SHP77 treated with DMSO at 0.1 percent for 48 hours (cell line): ENCODE data around the gene BSG.
"Not testable (repeated sequence)": the region's sequence is repeated elsewhere in the genome, so short reads cannot be mapped to it uniquely, and the experiment has no call there.

Experiments
- DNase-seq: peaks from one replicate; lab custom pipeline; 2025; lab: John Stamatoyannopoulos, UW

The BSG gene

DNA sequence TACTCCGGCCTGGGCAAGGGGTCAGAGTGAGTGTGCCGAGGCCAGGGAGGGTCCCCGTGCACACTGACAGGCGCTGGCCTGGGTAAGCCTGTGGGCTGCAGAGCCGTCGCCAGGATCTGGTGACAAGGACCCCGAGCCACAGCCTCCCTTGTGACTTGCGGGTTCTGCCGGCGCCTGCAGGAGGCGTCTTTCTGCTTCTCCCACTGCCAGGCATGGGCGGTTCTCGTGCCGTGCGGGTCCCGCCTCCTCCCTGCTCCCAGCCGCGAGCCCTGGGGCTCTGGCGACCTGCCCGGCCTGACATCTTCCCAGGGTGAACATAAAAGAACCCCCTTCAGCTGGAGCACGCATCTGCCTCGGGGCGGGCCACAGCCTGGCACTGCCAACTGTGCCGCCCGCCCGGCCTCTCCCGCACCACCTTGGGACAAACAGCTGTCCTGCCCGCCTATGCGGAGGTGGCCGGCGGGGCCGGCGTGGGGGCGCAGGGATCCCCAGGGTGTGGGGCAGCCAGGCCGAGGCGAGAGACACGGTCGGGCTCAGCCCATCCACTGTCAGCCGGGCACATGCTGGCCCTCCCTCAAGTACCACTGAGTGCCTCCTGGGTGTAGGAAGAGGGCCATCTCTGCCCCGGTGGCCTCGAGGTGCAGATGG lies 15.8 kb downstream of the BSG start:
- DNase-seq: peak; percentile 77

DNA sequence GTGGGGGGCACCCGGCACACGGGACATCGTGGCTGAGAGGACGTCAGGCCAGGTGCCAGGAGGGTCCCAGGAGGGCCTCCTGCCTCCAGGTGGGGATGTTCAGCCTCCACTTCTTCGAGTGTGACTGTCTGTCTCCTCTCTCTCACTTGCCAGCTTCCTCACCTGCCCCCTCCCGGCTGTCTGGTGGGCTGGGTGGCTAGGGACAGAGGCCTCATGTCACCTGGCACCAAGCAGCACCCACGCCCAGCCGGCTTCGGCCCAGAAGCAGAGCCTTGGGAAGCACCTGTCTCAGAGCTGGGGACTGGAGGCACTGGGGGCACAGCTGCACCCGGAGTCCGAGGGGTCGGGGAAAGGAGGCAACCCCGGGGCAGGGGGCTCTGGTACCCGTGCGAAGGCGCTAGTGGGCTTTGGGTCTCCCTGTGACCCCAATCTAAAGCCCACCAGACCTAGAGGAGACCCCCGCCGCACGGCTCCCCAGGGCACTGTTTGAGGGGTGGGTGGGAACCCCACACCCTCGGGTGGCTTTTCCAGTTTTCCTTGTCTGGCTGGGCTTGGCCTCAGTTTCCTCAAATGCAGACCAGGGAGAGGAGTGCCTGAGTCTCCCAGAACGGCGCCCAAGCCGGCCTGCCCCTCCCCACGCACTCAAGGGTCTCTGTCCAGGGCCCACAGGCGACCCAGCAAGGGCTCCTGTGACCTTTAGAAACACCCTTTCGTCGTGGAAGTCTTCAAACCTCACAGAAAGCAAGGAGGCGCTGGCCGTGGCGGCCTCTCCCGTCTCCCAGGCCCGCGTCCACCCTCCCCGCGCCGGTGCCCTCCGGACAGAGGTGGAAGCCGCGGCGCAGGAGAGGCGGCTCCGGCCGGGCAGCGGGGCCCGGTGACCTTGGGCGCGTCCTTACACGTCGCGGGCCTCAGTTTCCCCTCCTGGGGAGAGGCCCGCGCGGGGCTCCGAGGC lies 16.6 kb downstream of the BSG start:
- peak; percentile 31 for DNase-seq

DNA sequence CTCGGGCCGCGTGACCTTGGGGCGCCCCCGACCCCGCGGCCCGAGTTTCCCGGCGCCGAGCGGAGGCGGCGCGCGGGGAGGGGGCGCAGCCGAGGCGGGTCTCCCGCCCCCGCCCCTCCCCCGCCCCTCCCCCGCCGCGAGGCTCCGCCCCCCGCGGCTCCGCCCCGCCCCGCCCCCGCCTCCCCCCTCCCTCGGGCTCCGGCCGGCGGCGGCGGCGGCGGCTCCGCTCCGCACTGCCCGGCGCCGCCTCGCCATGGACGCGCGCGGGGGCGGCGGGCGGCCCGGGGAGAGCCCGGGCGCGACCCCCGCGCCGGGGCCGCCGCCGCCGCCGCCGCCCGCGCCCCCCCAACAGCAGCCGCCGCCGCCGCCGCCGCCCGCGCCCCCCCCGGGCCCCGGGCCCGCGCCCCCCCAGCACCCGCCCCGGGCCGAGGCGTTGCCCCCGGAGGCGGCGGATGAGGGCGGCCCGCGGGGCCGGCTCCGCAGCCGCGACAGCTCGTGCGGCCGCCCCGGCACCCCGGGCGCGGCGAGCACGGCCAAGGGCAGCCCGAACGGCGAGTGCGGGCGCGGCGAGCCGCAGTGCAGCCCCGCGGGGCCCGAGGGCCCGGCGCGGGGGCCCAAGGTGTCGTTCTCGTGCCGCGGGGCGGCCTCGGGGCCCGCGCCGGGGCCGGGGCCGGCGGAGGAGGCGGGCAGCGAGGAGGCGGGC lies 17.4 kb downstream of the BSG start, which contains the start of gene HCN2:
Gene HCN2 (plus strand): TSS at position 189 of the 703 bp plus-strand sequence. CDS start 65 bp downstream, at position 254.
- no peak for DNase-seq

DNA sequence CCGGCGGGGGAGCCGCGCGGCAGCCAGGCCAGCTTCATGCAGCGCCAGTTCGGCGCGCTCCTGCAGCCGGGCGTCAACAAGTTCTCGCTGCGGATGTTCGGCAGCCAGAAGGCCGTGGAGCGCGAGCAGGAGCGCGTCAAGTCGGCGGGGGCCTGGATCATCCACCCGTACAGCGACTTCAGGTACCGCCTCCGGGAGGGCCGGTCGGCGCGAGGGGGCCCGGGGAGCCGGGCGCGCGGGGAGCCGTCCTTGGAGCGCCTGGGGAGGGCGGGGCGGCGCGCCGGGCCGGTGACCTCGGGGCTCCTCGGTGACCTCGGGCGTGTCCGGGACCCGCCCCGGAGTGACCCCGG lies 18.0 kb downstream of the BSG start:
- no peak for DNase-seq

DNA sequence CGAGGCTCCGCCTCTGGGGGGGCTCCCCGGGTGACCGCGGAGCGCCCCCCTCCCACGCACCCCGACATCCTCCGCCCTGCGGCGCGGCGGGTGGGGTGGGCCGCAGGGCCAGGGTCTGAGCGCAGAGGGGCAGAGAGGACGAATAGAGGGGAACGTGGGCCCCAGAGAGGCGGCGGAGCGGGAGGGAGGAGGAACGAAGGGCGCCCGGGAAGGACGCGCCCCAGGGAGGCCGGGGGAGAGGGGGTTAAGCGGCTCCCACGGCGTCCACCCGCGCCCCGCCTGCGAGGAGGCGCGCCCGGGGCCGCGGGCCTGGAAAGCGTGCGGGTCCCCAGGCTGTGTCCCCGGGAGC lies 18.3 kb downstream of the BSG start:
- no peak for DNase-seq

GRCh38 chr19:591099-591958 lies 18.9 kb downstream of the BSG start:
- no peak for DNase-seq

- DNase-seq: no peak
Observed at GRCh38 chr19:592101-592500, 19.7 kb downstream of the BSG start.

DNA sequence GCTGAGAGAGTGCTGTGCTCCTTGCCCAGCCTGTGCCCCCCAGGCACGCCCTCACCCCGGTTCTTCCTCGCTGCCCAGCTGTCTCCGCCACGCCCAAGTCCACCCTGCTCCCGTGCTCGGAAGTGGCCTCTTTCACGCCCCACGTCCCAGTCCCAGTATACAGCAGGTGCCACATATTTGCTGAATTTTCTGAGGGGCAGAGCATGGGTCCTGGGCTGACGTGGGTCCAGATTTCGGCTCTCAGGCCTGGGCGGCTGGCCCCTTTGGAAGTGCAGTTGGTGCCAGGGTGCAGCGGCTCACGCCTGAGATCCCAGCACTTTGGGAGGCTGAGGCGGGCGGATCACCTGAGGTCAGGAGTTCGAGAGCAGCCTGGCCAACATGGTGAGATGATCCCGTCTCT lies 20.7 kb downstream of the BSG start:
- no peak for DNase-seq

DNA sequence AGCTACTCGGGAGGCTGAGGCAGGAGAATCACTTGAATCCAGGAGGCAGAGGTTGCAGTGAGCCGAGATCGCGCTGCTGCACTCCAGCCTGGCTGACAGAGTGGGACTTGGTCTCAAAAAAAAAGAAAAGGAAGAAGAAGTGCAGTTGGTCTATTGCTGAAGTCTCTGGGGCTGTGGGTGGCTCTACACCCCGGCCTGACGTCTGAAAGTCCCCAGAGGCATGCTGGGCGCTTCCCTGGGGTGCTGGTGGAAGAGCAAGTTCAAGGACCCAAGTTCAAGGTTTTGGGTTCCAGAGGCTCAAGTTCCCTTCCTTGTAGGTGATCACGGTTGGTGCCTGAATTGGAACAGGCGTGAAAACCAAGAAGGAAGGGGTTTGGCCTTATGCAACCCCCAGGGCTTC lies 21.1 kb downstream of the BSG start:
- DNase-seq: no peak

DNA sequence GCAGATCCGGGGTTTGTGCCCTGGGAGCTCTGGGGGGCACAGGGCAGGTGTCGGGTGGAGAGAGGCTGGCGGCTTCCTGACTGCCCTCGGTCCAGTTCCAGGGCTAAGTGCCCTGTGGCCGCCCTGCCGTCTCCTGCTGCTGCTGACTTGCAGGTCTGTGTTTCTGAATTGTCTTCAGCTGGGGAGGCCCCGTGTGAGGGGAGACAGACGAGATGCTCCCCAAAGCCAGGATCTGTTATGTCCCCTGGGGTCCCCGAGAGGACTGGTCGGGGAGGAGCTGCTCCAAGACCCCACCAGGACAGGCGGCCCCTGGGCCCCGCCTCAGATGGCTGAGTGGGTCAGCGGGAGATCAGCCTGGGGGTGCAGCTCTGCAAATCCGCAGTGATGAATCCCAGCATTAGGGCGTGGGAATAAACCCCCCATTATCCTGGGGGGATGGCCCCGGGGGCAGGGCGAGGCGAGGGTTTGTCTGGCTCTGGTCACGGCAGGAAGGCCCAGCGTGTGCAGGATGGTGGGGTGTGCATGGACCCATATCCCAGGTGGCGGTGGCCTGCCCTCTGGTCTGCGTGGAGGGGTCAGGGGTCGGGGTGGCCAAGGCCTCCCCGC lies 22.0 kb downstream of the BSG start:
- no peak for DNase-seq

- DNase-seq: no peak
Observed at GRCh38 chr19:595326-596262, 23.2 kb downstream of the BSG start.

DNA sequence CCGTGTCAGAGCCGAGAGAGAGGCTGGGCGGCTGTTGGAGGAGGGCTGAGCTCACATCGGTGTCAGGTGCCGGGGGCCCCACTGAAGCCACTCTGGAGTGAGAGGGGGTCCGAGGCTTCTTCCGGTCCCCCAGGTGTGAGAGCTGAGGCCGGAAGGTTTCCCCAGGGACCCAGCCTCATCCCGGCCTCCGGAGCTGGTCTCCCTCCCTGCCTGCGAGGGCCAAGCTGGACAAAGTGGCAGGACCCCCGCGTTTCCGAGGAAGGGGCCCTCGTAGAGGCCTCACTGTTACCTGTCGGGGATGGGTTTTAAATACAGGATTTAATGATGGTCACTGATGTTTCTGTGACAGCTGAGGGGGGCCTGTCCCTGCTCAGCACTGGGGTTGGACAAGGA lies 23.9 kb downstream of the BSG start:
- DNase-seq: no peak

GRCh38 chr19:597406-598315 lies 25.3 kb downstream of the BSG start:
- DNase-seq: no peak

- no peak for DNase-seq
Observed at GRCh38 chr19:601310-601709, 28.9 kb downstream of the BSG start.

DNA sequence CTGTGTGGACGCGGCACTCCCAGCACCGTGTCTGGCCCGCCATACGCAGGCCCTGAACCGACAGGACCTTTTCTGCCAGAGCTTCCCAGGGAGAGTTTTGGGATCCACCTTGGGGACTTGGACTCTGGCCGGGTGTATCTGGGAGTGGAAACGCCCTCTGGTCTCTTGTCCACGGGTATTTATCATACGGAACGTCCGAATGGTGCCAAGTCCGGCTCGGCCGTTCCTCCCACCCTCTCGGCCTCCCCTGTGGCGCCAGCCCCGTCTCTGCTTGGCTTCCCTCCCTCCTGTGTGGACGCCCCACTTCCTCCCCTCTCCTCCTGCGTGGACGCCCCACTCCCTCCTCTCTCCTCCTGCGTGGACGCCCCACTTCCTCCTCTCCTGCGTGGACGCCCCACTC lies 29.4 kb downstream of the BSG start:
- no peak for DNase-seq

DNA sequence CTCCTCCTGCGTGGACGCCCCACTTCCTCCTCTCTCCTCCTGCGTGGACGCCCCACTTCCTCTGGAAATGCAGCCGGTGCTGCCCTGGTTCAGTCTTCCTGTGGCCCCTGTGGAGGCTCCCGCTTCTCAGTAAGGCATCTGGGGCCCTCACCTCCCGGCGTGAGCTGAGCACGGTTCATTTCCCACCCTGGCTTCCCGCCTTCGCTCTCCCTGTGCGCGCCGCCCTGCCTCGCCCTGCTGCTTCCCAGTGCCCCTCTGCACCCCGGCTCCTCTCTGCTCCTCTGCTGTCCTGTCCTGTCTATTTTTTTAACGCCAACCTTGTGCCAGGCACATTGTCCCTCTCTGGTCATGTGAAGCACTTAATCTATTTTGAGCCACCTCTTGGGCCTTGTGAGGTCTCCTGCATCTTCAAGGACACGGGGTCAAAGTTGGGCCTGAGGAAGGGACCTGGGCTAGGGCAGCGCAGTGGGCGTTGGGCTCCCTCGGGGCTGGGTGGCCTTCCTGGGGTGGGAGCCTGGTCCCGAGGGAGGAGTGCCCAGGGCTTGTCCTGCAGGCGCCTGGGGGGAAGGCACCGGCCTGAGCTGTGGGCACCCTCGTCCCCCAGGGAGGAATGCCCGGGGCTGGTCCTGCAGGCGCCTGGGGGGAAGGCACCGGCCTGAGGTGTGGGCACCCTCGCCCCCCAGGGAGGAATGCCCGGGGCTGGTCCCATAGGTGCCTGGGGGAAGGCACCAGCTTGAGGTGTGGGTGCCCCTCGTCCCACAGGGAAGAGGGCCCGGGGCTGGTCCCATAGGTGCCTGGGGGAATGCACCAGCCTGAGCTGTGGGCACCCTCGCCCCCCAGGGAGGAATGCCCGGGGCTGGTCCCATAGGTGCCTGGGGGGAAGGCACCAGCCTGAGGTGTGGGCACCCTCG lies 30.2 kb downstream of the BSG start:
- DNase-seq: no peak

DNA sequence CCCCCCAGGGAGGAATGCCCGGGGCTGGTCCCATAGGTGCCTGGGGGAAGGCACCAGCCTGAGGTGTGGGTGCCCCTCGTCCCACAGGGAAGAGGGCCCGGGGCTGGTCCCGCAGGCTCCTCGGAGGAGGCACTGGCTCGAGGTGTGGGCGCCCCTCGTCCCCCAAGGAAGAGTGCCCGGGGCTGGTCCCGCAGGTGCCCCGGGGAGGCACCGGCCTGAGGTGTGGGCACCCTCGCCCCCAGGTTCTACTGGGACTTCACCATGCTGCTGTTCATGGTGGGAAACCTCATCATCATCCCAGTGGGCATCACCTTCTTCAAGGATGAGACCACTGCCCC lies 30.9 kb downstream of the BSG start:
- DNase-seq: not testable (repeated sequence)

DNA sequence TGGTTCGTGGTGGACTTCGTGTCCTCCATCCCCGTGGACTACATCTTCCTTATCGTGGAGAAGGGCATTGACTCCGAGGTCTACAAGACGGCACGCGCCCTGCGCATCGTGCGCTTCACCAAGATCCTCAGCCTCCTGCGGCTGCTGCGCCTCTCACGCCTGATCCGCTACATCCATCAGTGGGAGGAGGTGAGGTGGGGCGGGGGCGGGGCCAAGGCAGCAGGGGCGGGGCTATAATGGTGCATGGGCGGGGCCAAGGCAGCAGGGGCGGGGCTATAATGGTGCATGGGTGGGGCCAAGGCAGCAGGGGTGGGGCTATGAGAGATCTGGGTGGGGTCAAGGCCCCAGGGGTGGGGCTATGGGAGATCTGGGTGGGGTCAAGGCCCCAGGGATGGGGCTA lies 31.4 kb downstream of the BSG start:
- not testable (repeated sequence) for DNase-seq
